BJ (cell line): ENCODE measurements around the gene PRLR. TPM values are rescaled to one million over a fixed set of nuclear protein-coding genes. Genes with fewer than 3 reads are reported as not detected.

Experiments
- CTCF ChIA-PET: fragments of 350-600 bp; formaldehyde crosslinking; extraction: SDS; loops from one replicate; lab custom pipeline; 2021; ENCODE audit warnings: antibody characterized with exemption, inconsistent platforms; lab: Yijun Ruan, JAX
- POLR2A ChIA-PET: fragments of 300-600 bp; sonication (Branson Sonifier 250); formaldehyde crosslinking; extraction: SDS; loops from one replicate; lab custom pipeline; 2021; ENCODE audit warnings: antibody characterized with exemption; lab: Charles Lee
- DNase-seq: peaks from one replicate; pipeline ENCODE4 v3.0.0-alpha.2; 2011; ENCODE audit warnings: low read depth
- H3K27me3 ChIP-seq: 2 replicates; pipeline ENCODE4 v1.6.0; 2011; ENCODE audit warnings: low read length; ENCODE audit not compliant: control insufficient read depth, insufficient read depth
- H3K36me3 ChIP-seq: 2 replicates; pipeline ENCODE4 v1.5.1; 2011; ENCODE audit warnings: low read length; ENCODE audit not compliant: control insufficient read depth, insufficient read depth
- H3K4me3 ChIP-seq: 2 replicates; pipeline ENCODE4 v1.5.1; 2011; ENCODE audit warnings: low read depth, mild to moderate bottlenecking, control low read depth, low read length
- CTCF ChIP-seq: IDR thresholded peaks from 2 replicates; pipeline ENCODE4 v1.5.1; 2011; ENCODE audit warnings: low read depth, mild to moderate bottlenecking, control low read depth, inconsistent platforms, low read length, moderate library complexity; ENCODE audit not compliant: insufficient read depth
- polyA plus RNA-seq: library from polyadenylated mRNA; depleted of rRNA; stranded (reverse); fragments of >200 nt; gene quantifications from 2 replicates; pipeline ENCODE4 v1.2.3, GENCODE V29; 2011

PRLR gene
- polyA plus RNA-seq, 1 experiment = 0.34 TPM

- Histone ChIP-seq H3K36me3 (no peaks in the 10 kb centered on the region), H3K4me3 (no peak overlapping the region), H3K27me3 (no peaks in the 10 kb centered on the region; the same call in 1 of the 2 replicates)
- no peak for DNase-seq
- POLR2A ChIA-PET = no interaction called here
- TF ChIP-seq CTCF = no peak
- CTCF ChIA-PET = interaction anchor here (0.6 to 1.7 kb wide), 6 partner anchors 8 to 101 kb away, joined by 3 to 8 read pairs (median 3); partner anchors contain the start of gene PRLR
These were observed 16.7 kb downstream of the PRLR start for GRCh38 chr5:35213608-35214007.

- no peak for TF ChIP-seq CTCF
- DNase-seq = no peak
- no peaks in the 10 kb centered on the region for H3K36me3 ChIP-seq
- CTCF ChIA-PET = interaction anchor here (0.8 to 1.7 kb wide), 3 partner anchors 9 to 57 kb away, joined by 3 to 8 read pairs (median 3); no protein-coding TSS in a partner anchor
- POLR2A ChIA-PET = no interaction called here
- no peak overlapping the region for H3K4me3 ChIP-seq
- H3K27me3 ChIP-seq = no peaks in the 10 kb centered on the region; the same call in 1 of the 2 replicates
These were observed 17.9 kb downstream of the PRLR start for GRCh38 chr5:35212122-35212982.

- TF ChIP-seq CTCF = no peak
- CTCF ChIA-PET = interaction anchor here (1.1 to 1.7 kb wide), 2 partner anchors 11 to 152 kb away, joined by 3 to 7 read pairs; no protein-coding TSS in a partner anchor
- no peak for DNase-seq
- Histone ChIP-seq H3K4me3 (no peak overlapping the region), H3K27me3 (no peaks in the 10 kb centered on the region; the same call in 1 of the 2 replicates), H3K36me3 (no peaks in the 10 kb centered on the region)
- POLR2A ChIA-PET = no interaction called here
These were observed 20.4 kb downstream of the PRLR start for GRCh38 chr5:35209862-35210261.

GRCh38 chr5:35205606-35206005 is 24.7 kb downstream of the PRLR start:
- DNase-seq = no peak
- ChIA-PET POLR2A (no interaction called here), CTCF (no interaction called here)
- H3K4me3 ChIP-seq = no peak overlapping the region
- no peaks in the 10 kb centered on the region for H3K36me3 ChIP-seq
- H3K27me3 ChIP-seq = no peaks in the 10 kb centered on the region
- no peak for TF ChIP-seq CTCF

- no peak for DNase-seq
- Histone ChIP-seq H3K36me3 (no peaks in the 10 kb centered on the region), H3K27me3 (no peaks in the 10 kb centered on the region), H3K4me3 (no peak overlapping the region)
- ChIA-PET POLR2A (no interaction called here), CTCF (no interaction called here)
- TF ChIP-seq CTCF = no peak
These were observed 25.1 kb downstream of the PRLR start for GRCh38 chr5:35205186-35205585.
